GM23338 (cell line): Measurements from ENCODE around the gene SERGEF.

Source experiments
- CREB1 ChIP-seq: fragments of 250-450 bp; sonication (Bioruptor Pico); IDR thresholded peaks from 2 replicates; pipeline ENCODE4 v1.5.0; 2020; ENCODE audit warnings: low read depth, mild to moderate bottlenecking, moderate library complexity
- EZH2 ChIP-seq: fragments of 200-600 bp; sonication (generic); IDR thresholded peaks from one replicate; pipeline ENCODE4 v1.8.0; 2017; ENCODE audit warnings: antibody characterized with exemption, mild to moderate bottlenecking, low read depth; ENCODE audit not compliant: unreplicated experiment
- TF ChIP-seq, protein P1 (sequence below), 2 experiments: fragments of 200-600 bp in 1 of 2; sonication (generic) in 1 of 2; conservative IDR thresholded peaks; 2 replicates each; pipeline versions ENCODE4 v1.5.1 to v1.6.1; 2016 to 2017; ENCODE audit warnings: antibody characterized with exemption in 2 of 2, low read depth in 2 of 2, mild to moderate bottlenecking in 2 of 2, moderate library complexity in 1 of 2

DNA sequence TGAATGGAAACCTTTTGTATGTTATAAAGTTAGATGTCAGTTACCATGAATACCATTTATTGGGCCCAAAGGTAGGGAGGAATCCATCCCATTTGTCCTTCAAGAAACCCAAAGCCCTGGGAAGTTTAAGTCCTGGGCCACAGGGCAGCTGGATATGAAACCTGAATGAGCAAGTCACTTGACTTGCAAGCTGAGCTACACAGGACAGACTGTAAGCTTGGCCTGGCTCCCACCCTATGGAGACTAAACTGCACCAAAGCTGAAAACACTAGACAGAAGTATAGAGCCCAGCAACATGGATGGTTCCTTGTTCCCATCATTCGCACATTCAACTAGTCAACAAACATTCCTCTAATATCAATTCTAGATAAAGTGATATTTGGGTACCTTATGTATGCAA lies 207.0 kb downstream of the SERGEF start:
- TF ChIP-seq, protein P1, sequence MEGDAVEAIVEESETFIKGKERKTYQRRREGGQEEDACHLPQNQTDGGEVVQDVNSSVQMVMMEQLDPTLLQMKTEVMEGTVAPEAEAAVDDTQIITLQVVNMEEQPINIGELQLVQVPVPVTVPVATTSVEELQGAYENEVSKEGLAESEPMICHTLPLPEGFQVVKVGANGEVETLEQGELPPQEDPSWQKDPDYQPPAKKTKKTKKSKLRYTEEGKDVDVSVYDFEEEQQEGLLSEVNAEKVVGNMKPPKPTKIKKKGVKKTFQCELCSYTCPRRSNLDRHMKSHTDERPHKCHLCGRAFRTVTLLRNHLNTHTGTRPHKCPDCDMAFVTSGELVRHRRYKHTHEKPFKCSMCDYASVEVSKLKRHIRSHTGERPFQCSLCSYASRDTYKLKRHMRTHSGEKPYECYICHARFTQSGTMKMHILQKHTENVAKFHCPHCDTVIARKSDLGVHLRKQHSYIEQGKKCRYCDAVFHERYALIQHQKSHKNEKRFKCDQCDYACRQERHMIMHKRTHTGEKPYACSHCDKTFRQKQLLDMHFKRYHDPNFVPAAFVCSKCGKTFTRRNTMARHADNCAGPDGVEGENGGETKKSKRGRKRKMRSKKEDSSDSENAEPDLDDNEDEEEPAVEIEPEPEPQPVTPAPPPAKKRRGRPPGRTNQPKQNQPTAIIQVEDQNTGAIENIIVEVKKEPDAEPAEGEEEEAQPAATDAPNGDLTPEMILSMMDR (conservative IDR thresholded peaks at IDR 0.05; ENCODE audit: low read depth in 2 of 2): no peak
- TF ChIP-seq EZH2 (no peak), CREB1 (CRISPR knock-in tag) (no peak)
